GM12801 (cell line): ENCODE results near the gene IFITM10.

ENCODE experiments used
- TF ChIP-seq, protein P1 (sequence below): IDR thresholded peaks from one replicate; pipeline ENCODE4 v1.5.1; 2011; ENCODE audit warnings: control low read depth; ENCODE audit not compliant: insufficient read length; ENCODE audit errors: extremely low read depth

Gene IFITM10

DNA sequence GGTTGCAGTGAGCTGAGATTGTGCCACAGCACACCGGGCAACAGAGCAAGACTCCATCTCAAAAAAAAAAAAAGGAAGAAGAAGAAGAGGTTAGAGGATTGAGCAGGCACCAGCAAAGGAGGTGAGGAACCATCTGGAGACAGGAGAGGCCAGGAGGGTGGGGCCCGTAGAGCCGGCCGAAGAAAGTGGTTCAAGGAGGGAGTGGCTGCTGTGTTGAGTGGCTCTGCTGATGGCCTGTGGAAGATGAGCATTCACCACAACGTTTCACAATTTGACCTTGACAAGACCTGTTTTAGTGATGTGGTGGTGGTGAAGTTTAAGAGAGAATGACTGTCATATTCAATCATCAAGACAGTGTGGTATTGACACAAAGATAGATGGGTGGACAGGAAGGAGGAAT, 20.1 kb upstream of the IFITM10 start:
- TF ChIP-seq, protein P1, sequence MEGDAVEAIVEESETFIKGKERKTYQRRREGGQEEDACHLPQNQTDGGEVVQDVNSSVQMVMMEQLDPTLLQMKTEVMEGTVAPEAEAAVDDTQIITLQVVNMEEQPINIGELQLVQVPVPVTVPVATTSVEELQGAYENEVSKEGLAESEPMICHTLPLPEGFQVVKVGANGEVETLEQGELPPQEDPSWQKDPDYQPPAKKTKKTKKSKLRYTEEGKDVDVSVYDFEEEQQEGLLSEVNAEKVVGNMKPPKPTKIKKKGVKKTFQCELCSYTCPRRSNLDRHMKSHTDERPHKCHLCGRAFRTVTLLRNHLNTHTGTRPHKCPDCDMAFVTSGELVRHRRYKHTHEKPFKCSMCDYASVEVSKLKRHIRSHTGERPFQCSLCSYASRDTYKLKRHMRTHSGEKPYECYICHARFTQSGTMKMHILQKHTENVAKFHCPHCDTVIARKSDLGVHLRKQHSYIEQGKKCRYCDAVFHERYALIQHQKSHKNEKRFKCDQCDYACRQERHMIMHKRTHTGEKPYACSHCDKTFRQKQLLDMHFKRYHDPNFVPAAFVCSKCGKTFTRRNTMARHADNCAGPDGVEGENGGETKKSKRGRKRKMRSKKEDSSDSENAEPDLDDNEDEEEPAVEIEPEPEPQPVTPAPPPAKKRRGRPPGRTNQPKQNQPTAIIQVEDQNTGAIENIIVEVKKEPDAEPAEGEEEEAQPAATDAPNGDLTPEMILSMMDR: no peak

DNA sequence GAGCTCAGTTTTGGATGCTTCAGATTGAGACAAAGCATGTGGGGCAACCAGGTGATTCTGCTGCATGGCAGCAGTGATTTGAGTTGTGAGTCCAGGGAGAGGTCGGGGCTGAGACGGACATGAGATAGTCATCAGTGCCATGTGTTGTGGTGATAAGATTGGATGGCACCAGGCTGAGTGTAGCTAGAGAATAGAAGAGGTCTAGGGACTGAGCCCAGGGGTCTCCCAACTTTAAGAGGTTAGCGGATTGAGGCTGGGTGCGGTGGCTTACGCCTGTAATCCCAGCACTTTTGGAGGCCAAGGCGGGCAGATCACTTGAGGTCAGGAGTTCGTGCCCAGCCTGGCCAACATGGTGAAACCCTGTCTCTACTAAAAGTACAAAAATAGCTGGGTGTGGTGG, 19.7 kb upstream of the IFITM10 start:
- TF ChIP-seq, protein P1: no peak

DNA sequence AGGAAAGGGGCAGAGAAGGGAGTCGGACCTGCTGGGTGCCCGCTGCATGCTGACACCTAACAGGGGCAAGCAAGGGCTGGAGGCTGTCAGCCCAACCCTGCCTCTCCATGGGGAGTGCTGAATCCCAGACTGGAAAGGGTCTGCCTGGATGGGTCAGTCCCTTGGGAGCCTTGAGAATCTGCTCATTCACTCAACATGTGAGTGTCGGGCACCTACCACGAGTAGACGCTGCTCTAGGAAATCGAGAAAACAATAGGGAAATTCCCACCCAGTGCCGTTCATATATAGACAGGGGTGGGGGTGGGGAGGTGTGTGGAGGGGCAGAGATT, 17.7 kb upstream of the IFITM10 start:
- TF ChIP-seq, protein P1: no peak

DNA sequence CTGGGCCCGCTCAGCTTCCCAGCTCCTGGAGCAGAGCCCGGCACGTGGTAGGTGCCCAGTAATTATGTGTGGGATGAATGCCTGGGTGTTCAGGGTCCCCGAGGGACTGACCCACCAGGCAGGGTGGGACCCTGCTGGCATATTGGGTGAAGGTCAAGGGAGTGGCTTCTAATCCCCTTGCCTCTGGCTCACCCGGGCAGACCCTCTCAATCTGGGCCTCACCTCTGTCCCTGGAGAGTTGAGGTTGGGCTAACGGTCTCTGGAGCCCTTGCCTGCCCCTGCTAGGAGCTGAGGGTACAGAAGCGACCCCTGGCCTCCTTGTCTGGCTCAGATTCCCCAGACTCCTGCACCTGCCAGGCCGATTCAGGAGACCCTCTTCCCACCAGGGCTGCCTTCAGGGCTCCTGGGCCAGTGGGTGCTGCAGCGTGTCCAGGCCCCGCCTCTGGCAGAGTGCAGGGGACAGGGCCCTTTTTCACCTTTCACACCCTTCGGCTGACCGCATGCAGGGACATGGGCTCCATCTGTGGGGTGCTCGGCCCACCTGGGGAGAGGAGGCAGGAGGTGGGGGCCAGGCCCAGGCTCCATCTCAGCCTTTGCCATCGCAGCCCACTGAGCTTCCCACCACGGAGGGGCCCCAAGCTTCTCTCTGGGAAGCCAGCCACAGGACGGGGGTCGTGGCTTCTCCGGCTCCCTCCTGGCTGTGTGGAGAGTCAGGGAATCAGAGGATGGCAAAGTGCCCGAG, 17.2 kb upstream of the IFITM10 start:
- TF ChIP-seq, protein P1: no peak

DNA sequence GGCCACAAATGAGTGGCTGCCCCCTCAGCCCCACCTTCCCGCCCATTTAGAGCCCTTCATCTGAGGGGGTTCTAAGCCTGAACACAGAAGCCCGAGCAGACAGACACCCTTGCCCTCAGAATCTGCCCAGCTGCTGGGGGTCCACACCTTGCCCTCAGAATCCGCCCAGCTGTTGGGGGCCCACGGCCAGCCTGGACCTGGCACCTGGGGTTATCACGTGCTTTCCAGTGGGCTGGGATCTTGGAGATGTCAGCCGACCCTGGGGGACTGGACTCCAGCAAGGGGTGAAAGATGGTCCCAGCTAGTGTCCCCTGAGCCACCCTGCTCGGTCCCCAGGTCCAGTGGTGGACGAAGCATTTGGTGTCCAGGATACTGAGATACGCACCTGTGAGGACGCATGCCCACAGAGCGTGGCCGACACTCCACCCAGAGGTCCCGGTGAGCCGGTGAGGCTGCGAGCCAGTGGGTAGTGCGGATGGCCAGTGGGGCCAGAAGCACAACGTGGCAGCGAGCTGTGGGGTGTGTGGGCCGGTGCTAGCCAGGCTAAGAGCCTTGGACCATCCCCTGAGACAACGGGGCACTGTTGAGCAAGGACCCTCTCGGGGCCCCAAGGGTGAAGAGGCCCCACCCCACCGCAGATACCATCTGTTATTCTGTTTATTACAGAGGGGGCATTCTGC, 16.5 kb upstream of the IFITM10 start:
- TF ChIP-seq, protein P1: no peak

DNA sequence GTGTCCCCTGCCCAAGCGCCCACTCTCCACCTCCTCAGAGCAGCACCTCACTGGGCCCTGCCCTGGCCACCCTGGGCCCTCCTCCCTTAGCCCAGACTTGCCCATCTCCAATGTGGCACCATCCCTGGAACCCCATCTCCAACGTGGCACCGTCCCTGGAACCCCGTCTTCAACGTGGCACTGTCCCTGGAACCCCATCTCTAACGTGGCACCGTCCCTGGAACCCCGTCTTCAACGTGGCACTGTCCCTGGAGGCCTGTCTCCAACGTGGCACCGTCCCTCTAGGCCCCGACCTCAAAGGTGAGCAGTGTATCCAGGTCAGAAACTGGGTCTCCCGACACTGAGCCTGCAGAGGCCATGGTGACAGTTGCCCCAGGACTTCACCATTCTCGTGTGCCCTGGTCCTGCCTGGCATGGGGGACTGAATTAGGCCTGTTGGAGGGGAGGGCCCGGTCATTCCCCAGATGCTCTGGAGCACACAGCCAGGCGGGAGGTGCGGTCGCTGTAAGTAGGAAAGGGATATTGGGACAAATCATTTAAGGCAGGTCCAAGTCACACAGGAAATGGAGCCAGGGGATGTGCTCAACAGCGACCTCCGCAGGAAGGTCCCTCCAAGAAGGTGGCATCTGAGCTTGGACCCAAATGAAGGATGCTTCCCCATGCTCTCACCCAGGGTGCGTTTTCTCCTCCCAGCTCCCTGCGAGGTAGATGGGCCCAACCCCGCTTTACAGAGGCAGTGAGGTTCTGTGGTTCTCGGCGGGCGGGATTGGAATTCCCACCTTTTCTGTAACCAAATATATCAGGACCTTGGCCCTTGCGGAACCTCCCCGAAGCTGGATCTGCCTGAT, 15.7 kb upstream of the IFITM10 start:
- TF ChIP-seq, protein P1: no peak
